Endothelial cell of umbilical vein (primary cell): Measurements from ENCODE around the gene NRM. TPM values are rescaled to one million over a fixed set of nuclear protein-coding genes. Genes with fewer than 3 reads are reported as not detected.

ENCODE experiments used
- BruUV-seq: library from RNA; stranded (reverse); fragments of 400-500 nt; replicated peaks from 2 replicates; lab custom pipeline; 2021; lab: Mats Ljungman, UMichigan
- CTCF ChIA-PET: fragments of 300-600, 350-600 bp; sonication (Branson Sonifier 250); formaldehyde crosslinking; loops from one replicate; lab custom pipeline; 2021; ENCODE audit warnings: antibody characterized with exemption, inconsistent platforms; lab: Charles Lee
- POLR2A ChIA-PET: fragments of 300-600, 350-600 bp; sonication (Branson Sonifier 250); formaldehyde crosslinking; loops from one replicate; lab custom pipeline; 2021; ENCODE audit warnings: antibody characterized with exemption, inconsistent platforms; lab: Charles Lee
- DNase-seq: peaks from one replicate; pipeline ENCODE4 v3.0.0-alpha.2; 2011; ENCODE audit warnings: low read depth, low spot score
- FAIRE-seq: peaks from 2 replicates; lab custom pipeline; 2011; peaks lifted over from hg19 to GRCh38; lab: Jason Lieb, UNC
- H2AFZ ChIP-seq: 2 replicates; pipeline ENCODE4 v1.6.0; 2012; ENCODE audit warnings: low read depth, low read length, control low read depth, inconsistent platforms
- H3K27ac ChIP-seq: 2 replicates; pipeline ENCODE4 v1.5.1; 2011; ENCODE audit warnings: low read depth, mild to moderate bottlenecking, control low read depth, low read length, moderate library complexity; ENCODE audit not compliant: insufficient read depth
- H3K27me3 ChIP-seq, 2 experiments: 2 replicates each; pipeline versions ENCODE4 v1.6.0 to v1.6.1; 2011; ENCODE audit warnings: low read length in 2 of 2, mixed read lengths in 1 of 2; ENCODE audit not compliant: control insufficient read depth in 2 of 2, insufficient read depth in 2 of 2
- H3K36me3 ChIP-seq, 2 experiments: 2 replicates in 1 of 2; 3 replicates in 1 of 2; pipeline ENCODE4 v1.5.1; 2011; ENCODE audit warnings: low read length in 2 of 2, mild to moderate bottlenecking in 1 of 2, moderate library complexity in 1 of 2; ENCODE audit not compliant: control insufficient read depth in 2 of 2, insufficient read depth in 2 of 2; ENCODE audit errors: extremely low read depth in 1 of 2
- H3K4me1 ChIP-seq: 3 replicates; pipeline ENCODE4 v1.5.1; 2011; ENCODE audit warnings: mild to moderate bottlenecking, low read length; ENCODE audit not compliant: control insufficient read depth, insufficient read depth; ENCODE audit errors: extremely low read depth
- H3K4me2 ChIP-seq: 2 replicates; pipeline ENCODE4 v1.6.1; 2011; ENCODE audit warnings: low read length, control low read depth, mixed read lengths; ENCODE audit not compliant: insufficient read depth
- H3K4me3 ChIP-seq, 3 experiments: fragments of 200-600 bp in 1 of 3; sonication (generic), shearing (Covaris generic) in 1 of 3; replicated peaks in 1 of 3; 2 replicates each; pipeline ENCODE4 v1.5.1; 2011 to 2016; ENCODE audit warnings: control low read depth in 3 of 3, low read length in 3 of 3, mild to moderate bottlenecking in 2 of 3, inconsistent platforms in 1 of 3, low read depth in 1 of 3, moderate library complexity in 1 of 3; ENCODE audit not compliant: insufficient read depth in 1 of 3
- H3K79me2 ChIP-seq: 2 replicates; pipeline ENCODE4 v1.6.0; 2012; ENCODE audit warnings: low read length, inconsistent platforms; ENCODE audit not compliant: control insufficient read depth, insufficient read depth
- H3K9ac ChIP-seq: replicated peaks from 2 replicates; pipeline ENCODE3; 2011; ENCODE audit warnings: low read length, control low read depth; ENCODE audit not compliant: insufficient read depth; ENCODE audit errors: extremely low read depth
- H3K9me1 ChIP-seq: replicated peaks from 3 replicates; pipeline ENCODE4 v1.6.0; 2011; ENCODE audit warnings: mild to moderate bottlenecking, low read length; ENCODE audit not compliant: control insufficient read depth, insufficient read depth; ENCODE audit errors: extremely low read depth
- H3K9me3 ChIP-seq: replicated peaks from 2 replicates; pipeline ENCODE4 v1.5.1; 2012; ENCODE audit warnings: low read length, inconsistent platforms; ENCODE audit not compliant: control insufficient read depth, insufficient read depth
- H4K20me1 ChIP-seq: replicated peaks from 2 replicates; pipeline ENCODE3; 2011; ENCODE audit warnings: mild to moderate bottlenecking, low read length; ENCODE audit not compliant: control insufficient read depth, insufficient read depth; ENCODE audit errors: extremely low read depth
- EZH2 ChIP-seq: IDR thresholded peaks from 2 replicates; pipeline ENCODE4 v1.6.1; 2012; ENCODE audit warnings: borderline replicate concordance, low read depth, mild to moderate bottlenecking, moderate library complexity, low read length, inconsistent platforms; ENCODE audit not compliant: severe bottlenecking
- FOS ChIP-seq: IDR thresholded peaks from 2 replicates; pipeline ENCODE4 v1.6.1; 2011; ENCODE audit warnings: mild to moderate bottlenecking, low read length, moderate library complexity, borderline replicate concordance; ENCODE audit not compliant: insufficient read depth
- JUN ChIP-seq: IDR thresholded peaks from 2 replicates; pipeline ENCODE4 v1.6.1; 2011; ENCODE audit warnings: borderline replicate concordance, low read depth; ENCODE audit not compliant: insufficient read length, insufficient read depth
- MAX ChIP-seq: IDR thresholded peaks from 2 replicates; pipeline ENCODE4 v1.6.1; 2011; ENCODE audit not compliant: insufficient read depth, insufficient read length
- MYC ChIP-seq: IDR thresholded peaks from one replicate; pipeline ENCODE4 v1.6.1; 2011; ENCODE audit warnings: mild to moderate bottlenecking, low read depth, low read length
- POLR2AphosphoS5 ChIP-seq: IDR thresholded peaks from 2 replicates; pipeline ENCODE4 v1.6.1; 2012; ENCODE audit warnings: low read depth, mild to moderate bottlenecking, control low read depth, low read length, moderate library complexity; ENCODE audit not compliant: insufficient read depth
- dilution Hi-C: fragments of 300-500 bp; cut with MboI; formaldehyde crosslinking; loops from one replicate; pipeline ENCODE4 v1.15.0; 2019; ENCODE audit warnings: low sequenced_read_pairs; ENCODE audit not compliant: extremely low pct_ligation_motif_present
- intact Hi-C: fragments of 100-400 bp; cut with micrococcal nuclease; formaldehyde crosslinking; loops from one replicate; pipeline ENCODE4 v1.10.0; 2022
- polyA plus RNA-seq, 4 experiments: library from polyadenylated mRNA; depleted of rRNA in 3 of 4; stranded (reverse) in 3 of 4; unstranded in 1 of 4; fragments of >200 nt; gene quantifications; 2 replicates each; pipeline versions ENCODE4 v1.2.1 to v1.2.3, GENCODE V29; 2011 to 2012; ENCODE audit warnings: missing spikeins in 1 of 4
- total RNA-seq: library from RNA; stranded (reverse); gene quantifications from 2 replicates; pipeline ENCODE4 v1.2.3, GENCODE V29; 2021

The NRM gene
- total and polyA plus RNA-seq, 2 donors (not counting 3 experiments of a cell fraction or from before 2014, with no cell fraction given): 32.2 to 33.8 TPM

- Histone ChIP-seq H2AFZ (no peak overlapping the region), H3K36me3 (peaks cover 19 to 52% of the 10 kb centered on the region in 2 experiments), H3K27me3 (no peaks in the 10 kb centered on the region), H4K20me1 (no peaks in the 10 kb centered on the region), H3K4me2 (no peak overlapping the region), H3K4me1 (no peaks in the 10 kb centered on the region), H3K9ac (no peak overlapping the region), H3K4me3 (no peak overlapping the region), H3K79me2 (no peaks in the 10 kb centered on the region), H3K27ac (no peak overlapping the region), H3K9me3 (no peaks in the 10 kb centered on the region), H3K9me1 (no peaks in the 10 kb centered on the region)
- ChIA-PET POLR2A (no interaction called here), CTCF (no interaction called here)
- BruUV-seq: TSS peak; percentile 58
- intact Hi-C loops: no loop called here
- FAIRE-seq (no peak), DNase-seq (no peak)
- dilution Hi-C loops: no loop called here
- no peak for TF ChIP-seq FOS
- TF ChIP-seq POLR2AphosphoS5: no peak
- TF ChIP-seq EZH2: no peak
- no peak for TF ChIP-seq MAX
- TF ChIP-seq JUN: no peak
- no peak for TF ChIP-seq MYC
These were observed 35.7 kb downstream of the NRM start for GRCh38 chr6:30654798-30655742.
